Breast epithelium (tissue), 4 donors: ENCODE data around the gene SPOCK1. TPM values are rescaled to one million over a fixed set of nuclear protein-coding genes. Genes with fewer than 3 reads are reported as not detected.

Source experiments
- DNase-seq, 2 donors: peaks; one replicate each; pipeline ENCODE4 v3.0.0-alpha.2; 2019; ENCODE audit warnings: low spot score in 2 of 2
- H3K27ac ChIP-seq, 2 donors: fragments of 200-600 bp; sonication (generic) in 1 of 2; one replicate each; pipeline ENCODE4 v1.5.1; 2016 to 2019; ENCODE audit warnings: mild to moderate bottlenecking in 1 of 2
- H3K27me3 ChIP-seq, 2 donors: fragments of 200-600 bp; sonication (generic) in 1 of 2; one replicate each; pipeline versions ENCODE4 v1.5.1 to v1.6.0; 2017 to 2019; ENCODE audit warnings: control low read depth in 1 of 2, mild to moderate bottlenecking in 1 of 2
- H3K36me3 ChIP-seq: fragments of 200-600 bp; one replicate; pipeline ENCODE4 v1.5.1; 2019
- H3K4me1 ChIP-seq, 2 donors: fragments of 200-600 bp; sonication (generic); one replicate each; pipeline ENCODE4 v1.5.1; 2016 to 2019; ENCODE audit warnings: control low read depth in 1 of 2
- H3K4me3 ChIP-seq, 3 donors: fragments of 200-600 bp; sonication (generic); 1 replicate in 2 of 3; 2 replicates in 1 of 3; pipeline ENCODE4 v1.5.1; 2016 to 2019; ENCODE audit warnings: mild to moderate bottlenecking in 3 of 3, moderate library complexity in 2 of 3
- H3K9me3 ChIP-seq, 2 donors: fragments of 200-600 bp; sonication (generic) in 1 of 2; one replicate each; pipeline ENCODE4 v1.5.1; 2016 to 2019; ENCODE audit warnings: control low read depth in 1 of 2
- POLR2A ChIP-seq: fragments of 450-650 bp; IDR thresholded peaks from one replicate; pipeline ENCODE4 v1.6.1; 2016; ENCODE audit warnings: antibody characterized with exemption, mild to moderate bottlenecking, moderate library complexity
- POLR2AphosphoS5 ChIP-seq, 3 donors: sonication (generic); formaldehyde crosslinking; IDR thresholded peaks; one replicate each; pipeline ENCODE4 v1.6.1; 2017; ENCODE audit warnings: antibody characterized with exemption in 3 of 3
- intact Hi-C: fragments of 100-400 bp; cut with DNase I; formaldehyde crosslinking; loops from one replicate; pipeline ENCODE4 v1.15.1; 2023; ENCODE audit warnings: low total_unique reads
- total RNA-seq, 3 donors: library from RNA; depleted of rRNA; stranded (reverse); fragments of >200 nt; gene quantifications; one replicate each; pipeline ENCODE4 v1.1.0, GENCODE V29; 2016
- TF ChIP-seq, protein P1 (sequence below), 3 donors: fragments of 450-650 bp; IDR thresholded peaks; one replicate each; pipeline ENCODE4 v1.5.1; 2016 to 2017; ENCODE audit warnings: antibody characterized with exemption in 3 of 3, mild to moderate bottlenecking in 3 of 3, moderate library complexity in 3 of 3

SPOCK1 gene
- total RNA-seq, 3 donors from 2014 or later, result 14.5 to 52.0 (median 24.3) TPM

DNA sequence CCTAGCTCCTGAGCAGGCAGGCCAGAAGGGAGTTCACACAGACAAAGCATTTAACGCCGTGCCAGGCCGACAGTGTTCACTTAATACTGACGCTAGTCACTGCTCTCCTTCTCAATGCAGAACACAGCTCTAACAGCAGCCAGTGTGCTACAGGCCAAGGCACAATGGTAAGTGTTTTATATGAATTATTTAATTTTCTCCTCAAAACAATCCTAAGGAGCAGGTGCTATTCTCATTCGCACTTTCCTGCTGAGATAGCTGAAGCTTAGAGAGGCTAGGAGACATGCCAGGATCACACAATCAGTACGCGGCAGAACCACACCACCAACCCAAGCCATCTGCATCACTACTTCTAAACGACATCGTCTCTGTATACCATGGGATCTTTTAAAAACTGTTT is 170.7 kb downstream of the SPOCK1 start:
- TF ChIP-seq POLR2AphosphoS5 (IDR thresholded peaks at IDR 0.05) (no peak), POLR2A (no peak)
- TF ChIP-seq, protein P1, sequence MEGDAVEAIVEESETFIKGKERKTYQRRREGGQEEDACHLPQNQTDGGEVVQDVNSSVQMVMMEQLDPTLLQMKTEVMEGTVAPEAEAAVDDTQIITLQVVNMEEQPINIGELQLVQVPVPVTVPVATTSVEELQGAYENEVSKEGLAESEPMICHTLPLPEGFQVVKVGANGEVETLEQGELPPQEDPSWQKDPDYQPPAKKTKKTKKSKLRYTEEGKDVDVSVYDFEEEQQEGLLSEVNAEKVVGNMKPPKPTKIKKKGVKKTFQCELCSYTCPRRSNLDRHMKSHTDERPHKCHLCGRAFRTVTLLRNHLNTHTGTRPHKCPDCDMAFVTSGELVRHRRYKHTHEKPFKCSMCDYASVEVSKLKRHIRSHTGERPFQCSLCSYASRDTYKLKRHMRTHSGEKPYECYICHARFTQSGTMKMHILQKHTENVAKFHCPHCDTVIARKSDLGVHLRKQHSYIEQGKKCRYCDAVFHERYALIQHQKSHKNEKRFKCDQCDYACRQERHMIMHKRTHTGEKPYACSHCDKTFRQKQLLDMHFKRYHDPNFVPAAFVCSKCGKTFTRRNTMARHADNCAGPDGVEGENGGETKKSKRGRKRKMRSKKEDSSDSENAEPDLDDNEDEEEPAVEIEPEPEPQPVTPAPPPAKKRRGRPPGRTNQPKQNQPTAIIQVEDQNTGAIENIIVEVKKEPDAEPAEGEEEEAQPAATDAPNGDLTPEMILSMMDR (IDR thresholded peaks at IDR 0.05), result no peak
- no peak for DNase-seq
- Histone ChIP-seq H3K27ac (no peak overlapping the region), H3K4me1 (no peaks in the 10 kb centered on the region), H3K9me3 (no peaks in the 10 kb centered on the region), H3K36me3 (no peaks in the 10 kb centered on the region), H3K4me3 (no peak overlapping the region), H3K27me3 (no peaks in the 10 kb centered on the region)
- intact Hi-C loops, result no loop called here

DNA sequence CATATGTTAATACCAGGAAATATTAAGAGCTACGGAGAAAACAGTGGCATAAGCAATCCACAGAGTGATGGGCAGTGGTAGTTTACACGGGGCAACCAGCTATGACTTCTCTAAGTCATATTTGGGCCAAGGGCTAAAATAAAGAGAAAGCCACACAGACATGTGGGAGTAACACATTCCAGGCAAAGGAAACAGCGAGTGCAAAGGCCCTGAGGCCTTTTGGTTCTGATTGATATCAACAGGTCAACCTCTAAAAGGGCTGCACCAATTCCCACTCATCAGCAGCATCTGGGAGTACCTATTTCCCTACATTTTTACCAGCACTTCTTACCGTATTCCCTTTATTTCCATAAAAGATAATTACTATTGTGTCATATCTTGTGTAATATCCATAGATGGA is 173.4 kb downstream of the SPOCK1 start:
- no peak overlapping the region for H3K27ac ChIP-seq
- TF ChIP-seq, protein P1 (IDR thresholded peaks at IDR 0.05), result no peak
- TF ChIP-seq POLR2AphosphoS5 (IDR thresholded peaks at IDR 0.05), result no peak
- no peak for TF ChIP-seq POLR2A
- H3K27me3 ChIP-seq, result no peaks in the 10 kb centered on the region
- no peak overlapping the region for H3K4me3 ChIP-seq
- H3K9me3 ChIP-seq, result no peaks in the 10 kb centered on the region
- H3K4me1 ChIP-seq, result no peaks in the 10 kb centered on the region
- intact Hi-C loops, result no loop called here
- H3K36me3 ChIP-seq, result no peaks in the 10 kb centered on the region
- DNase-seq, result no peak

DNA sequence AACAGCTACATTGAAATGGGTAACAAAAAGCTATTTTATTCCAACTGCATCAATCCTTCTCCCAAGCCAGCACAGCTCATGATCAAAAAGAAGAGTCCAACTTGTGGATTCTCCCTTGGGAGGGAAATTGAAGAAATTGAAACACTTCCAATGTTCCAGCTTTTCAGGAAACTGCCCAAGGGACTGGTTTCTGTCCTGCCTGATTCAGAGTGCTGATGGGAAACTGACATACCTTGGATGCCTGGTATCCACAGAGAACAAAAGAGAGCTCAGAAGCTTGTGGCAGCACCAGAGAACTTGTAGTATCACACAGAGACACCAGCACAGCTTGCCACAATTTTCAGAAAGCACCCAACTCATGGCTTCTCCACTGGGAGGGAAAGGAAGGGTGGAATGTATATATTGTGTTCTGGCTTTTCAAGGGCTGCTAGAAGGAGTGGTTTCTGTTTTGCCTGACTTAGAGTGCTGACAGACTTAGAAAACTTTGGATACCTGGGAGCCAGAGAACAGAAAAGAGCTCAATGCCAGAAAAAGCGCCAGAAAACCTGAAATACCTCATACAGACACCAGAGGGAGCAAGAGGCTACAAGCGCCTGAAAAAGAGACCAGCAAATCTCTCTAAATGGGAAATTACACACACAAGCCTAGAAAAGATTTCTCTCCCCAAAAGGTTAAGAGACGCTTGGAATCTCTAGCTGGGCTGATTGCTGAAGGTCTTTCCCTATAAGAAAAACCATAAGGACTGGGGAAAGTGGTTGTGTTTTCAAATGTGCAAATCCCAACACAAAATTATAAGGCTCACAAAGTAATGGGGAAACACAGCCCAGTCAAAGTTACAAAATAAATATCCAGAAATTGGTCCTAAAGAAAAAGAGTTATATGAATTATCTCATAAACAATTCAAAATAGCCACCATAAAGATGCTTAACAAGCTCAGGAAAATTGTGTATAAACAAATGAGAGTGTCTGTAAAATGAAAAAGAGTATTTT is 178.8 kb downstream of the SPOCK1 start:
- no peaks in the 10 kb centered on the region for H3K9me3 ChIP-seq
- no peaks in the 10 kb centered on the region for H3K27me3 ChIP-seq
- H3K36me3 ChIP-seq, result no peaks in the 10 kb centered on the region
- intact Hi-C loops, result no loop called here
- H3K4me1 ChIP-seq, result no peaks in the 10 kb centered on the region
- DNase-seq, result peak in 1 of 2 donors; percentile 20
- no peak overlapping the region for H3K4me3 ChIP-seq
- no peak for TF ChIP-seq POLR2A
- TF ChIP-seq, protein P1 (IDR thresholded peaks at IDR 0.05), result peak; percentile 58 to 80 (median 72)
- no peak overlapping the region for H3K27ac ChIP-seq

DNA sequence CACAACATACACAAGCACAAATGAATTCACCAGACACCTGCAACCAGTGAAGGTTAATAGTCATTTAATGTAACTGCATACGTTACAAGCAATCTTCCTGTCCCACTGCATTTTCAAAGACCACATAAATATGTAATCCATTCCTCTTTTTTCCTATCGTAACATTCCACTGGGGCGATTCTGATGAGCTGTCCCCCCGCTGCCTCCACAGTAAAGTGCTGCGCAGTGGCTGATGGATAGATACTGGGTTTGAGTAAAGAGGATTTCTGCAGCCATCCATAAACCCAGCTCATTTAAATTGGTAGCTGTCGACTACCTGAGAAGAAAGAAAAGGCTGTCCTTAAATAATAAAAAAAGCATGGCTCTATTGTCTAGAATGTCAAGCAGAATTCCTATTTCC is 181.1 kb downstream of the SPOCK1 start:
- H3K36me3 ChIP-seq, result no peaks in the 10 kb centered on the region
- H3K4me1 ChIP-seq, result no peaks in the 10 kb centered on the region
- no peak overlapping the region for H3K27ac ChIP-seq
- DNase-seq, result no peak
- intact Hi-C loops, result no loop called here
- no peaks in the 10 kb centered on the region for H3K27me3 ChIP-seq
- no peaks in the 10 kb centered on the region for H3K9me3 ChIP-seq
- H3K4me3 ChIP-seq, result no peak overlapping the region
- TF ChIP-seq POLR2AphosphoS5 (IDR thresholded peaks at IDR 0.05), result no peak
- no peak for TF ChIP-seq POLR2A
- TF ChIP-seq, protein P1 (IDR thresholded peaks at IDR 0.05), result no peak

DNA sequence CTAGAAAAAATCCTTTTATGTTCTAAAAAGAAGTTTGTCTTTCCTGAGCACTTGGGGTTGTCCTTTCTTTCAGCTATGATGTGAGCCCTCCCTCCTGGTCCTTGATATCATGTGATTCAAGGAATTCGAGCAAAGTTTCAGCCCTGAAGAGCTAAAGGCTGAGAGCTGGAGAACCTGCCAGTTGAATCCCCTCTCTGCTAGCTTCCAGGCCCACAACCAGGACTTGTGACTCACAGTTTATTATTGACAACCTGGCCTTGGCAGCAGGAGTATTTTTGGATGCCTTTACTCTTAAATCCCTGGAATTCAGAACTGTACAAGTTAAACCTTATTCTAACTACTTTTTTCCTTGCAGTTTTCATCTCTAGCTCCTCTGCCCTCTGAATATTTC is 182.8 kb downstream of the SPOCK1 start:
- H3K9me3 ChIP-seq, result no peaks in the 10 kb centered on the region
- no peaks in the 10 kb centered on the region for H3K4me1 ChIP-seq
- TF ChIP-seq, protein P1 (IDR thresholded peaks at IDR 0.05), result no peak
- TF ChIP-seq POLR2AphosphoS5 (IDR thresholded peaks at IDR 0.05) (no peak), POLR2A (no peak)
- no peak overlapping the region for H3K4me3 ChIP-seq
- intact Hi-C loops, result no loop called here
- no peak overlapping the region for H3K27ac ChIP-seq
- H3K36me3 ChIP-seq, result no peaks in the 10 kb centered on the region
- no peaks in the 10 kb centered on the region for H3K27me3 ChIP-seq
- DNase-seq, result no peak
